ENCODE measurements around the gene PAIP1. TPM values are rescaled to one million over a fixed set of nuclear protein-coding genes. Genes with fewer than 3 reads are reported as not detected.
"Not testable (repeated sequence)": the region's sequence is repeated elsewhere in the genome, so short reads cannot be mapped to it uniquely, and the experiment has no call there.

Gene PAIP1, protein sequence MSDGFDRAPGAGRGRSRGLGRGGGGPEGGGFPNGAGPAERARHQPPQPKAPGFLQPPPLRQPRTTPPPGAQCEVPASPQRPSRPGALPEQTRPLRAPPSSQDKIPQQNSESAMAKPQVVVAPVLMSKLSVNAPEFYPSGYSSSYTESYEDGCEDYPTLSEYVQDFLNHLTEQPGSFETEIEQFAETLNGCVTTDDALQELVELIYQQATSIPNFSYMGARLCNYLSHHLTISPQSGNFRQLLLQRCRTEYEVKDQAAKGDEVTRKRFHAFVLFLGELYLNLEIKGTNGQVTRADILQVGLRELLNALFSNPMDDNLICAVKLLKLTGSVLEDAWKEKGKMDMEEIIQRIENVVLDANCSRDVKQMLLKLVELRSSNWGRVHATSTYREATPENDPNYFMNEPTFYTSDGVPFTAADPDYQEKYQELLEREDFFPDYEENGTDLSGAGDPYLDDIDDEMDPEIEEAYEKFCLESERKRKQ
- total RNA-seq, result 216 TPM

- DNase-seq, result peak; percentile 86
Measured at GRCh38 chr5:43556857-43557542, at the start of gene PAIP1. TSS of gene PAIP1 (minus strand) at chr5:43557077. CDS start at chr5:43556846, 231 bp downstream.

DNA sequence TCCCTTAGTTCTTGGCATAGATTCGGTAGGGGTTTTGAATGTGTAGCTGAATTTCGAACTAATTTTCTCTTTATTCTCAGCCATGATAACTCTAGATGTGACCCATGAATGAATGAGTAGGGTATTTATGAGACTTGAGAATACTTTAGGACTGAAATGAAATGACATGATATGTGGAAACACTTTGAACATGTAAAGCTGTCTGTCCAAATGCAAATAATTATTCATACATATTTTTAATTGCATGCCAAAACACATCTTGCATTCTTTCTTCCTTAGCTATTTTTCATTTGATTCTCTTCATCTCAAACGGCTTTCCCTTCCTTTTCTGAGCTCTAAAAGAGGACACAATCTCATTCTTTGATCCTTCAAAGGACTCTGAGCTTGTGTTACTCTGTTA is 49.5 kb upstream of the PAIP1 start:
- DNase-seq, result no peak

DNA sequence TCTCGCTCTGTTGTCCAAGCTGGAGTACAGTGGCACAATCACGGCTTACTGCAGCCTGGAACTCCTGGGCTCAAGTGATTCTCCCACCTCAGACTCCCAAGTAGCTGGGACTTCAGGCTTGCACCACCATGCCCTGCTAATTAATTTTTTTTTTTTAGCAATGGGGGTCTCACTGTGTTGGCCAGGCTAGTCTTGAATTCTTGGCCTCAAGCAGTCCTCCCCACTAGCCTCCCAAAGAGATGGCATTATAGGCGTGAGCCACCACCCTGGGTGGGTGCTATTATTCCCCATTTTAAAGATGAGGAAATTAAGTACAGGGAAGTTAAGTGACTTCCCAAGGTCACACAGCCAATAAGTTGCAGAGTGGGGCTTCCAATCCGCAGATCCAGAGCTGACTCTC is 47.8 kb upstream of the PAIP1 start:
- no peak for DNase-seq

- DNase-seq, result peak; percentile 71
Measured at GRCh38 chr5:43603344-43604217, 46.7 kb upstream of the PAIP1 start.

DNA sequence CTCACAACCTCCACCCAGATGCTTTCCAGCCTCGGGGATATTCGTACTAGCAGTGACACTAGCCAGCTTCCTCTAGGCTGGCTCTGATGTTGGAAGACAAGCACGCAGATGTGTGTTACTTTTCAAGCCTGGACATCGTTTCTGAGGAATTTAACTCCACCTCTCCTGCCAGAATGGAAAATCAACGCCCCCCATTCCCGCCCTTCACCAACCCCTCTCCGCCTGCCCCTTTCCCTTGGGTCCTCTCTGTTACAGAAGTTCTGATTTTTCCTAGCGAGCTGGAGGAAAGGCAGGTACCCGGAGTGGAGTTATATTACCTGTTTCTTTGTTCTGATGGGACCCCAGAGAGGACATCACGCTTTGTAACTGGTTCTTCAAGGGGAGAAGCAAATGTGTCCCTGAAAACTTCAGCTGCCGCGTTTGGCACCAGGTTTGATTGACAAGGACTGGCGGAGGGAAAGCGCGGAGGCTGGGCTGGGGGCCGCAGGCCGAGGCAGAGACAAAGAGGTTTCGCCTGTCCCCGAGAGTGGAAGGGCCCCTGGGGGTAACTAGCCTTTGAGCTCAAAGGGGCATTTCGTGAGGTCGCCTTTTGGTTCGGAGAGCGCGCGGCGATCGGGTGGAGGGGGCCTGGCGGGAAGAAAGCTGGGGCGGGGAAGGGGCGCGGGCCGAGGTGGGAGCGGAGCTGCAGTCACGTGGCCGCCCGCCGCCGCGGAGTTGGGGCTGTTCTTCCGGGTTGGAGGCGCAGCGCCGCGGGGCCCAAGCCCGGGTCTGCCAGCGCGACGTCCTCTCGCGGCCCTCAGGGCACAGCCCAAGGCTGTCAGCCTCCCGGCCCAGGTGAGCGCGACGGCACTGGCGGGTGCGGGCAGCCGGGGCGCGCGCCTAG is 45.8 kb upstream of the PAIP1 start, which contains the start of gene NNT:
TSS of gene NNT (plus strand) at position 720 of the 883 bp plus-strand sequence. CDS start 6,016 bp downstream, outside the sequence.
- DNase-seq, result peak; percentile 68

DNA sequence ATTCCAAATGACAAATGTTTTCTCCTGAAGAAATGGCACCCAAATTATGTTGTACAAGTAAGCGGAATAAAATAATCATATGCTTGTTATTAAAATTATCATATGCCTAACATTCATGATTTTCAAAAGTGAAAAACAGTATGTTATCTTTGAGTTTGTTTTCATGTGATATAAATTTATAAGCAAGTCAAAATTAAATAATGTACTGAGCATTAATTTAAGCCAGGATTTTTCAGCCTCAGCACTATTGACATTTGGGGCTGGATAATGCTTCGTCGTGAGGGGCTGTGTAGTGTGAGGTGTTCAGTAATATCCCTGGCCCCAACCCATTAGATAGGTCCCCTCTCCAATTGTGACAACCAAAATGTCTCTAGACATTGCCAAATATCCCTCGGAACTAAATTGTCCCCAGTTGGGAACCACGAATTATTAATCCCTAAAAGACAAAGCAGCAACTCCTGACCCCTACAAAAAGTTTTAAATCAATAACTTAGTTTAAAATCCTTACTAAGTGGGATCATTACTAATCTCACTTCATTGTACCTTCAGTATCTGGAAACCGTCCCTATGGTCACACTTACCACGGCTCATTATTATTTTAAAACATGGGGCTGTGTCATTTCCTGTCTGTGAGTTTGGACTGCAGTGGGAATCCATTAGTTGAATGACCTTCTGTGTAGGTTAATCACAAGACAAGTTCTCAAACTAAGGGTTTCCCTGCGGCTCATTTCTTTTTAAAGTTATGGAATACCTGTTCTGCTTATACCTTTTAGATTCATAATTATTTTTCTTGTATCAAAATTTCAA is 44.8 kb upstream of the PAIP1 start:
- no peak for DNase-seq

DNA sequence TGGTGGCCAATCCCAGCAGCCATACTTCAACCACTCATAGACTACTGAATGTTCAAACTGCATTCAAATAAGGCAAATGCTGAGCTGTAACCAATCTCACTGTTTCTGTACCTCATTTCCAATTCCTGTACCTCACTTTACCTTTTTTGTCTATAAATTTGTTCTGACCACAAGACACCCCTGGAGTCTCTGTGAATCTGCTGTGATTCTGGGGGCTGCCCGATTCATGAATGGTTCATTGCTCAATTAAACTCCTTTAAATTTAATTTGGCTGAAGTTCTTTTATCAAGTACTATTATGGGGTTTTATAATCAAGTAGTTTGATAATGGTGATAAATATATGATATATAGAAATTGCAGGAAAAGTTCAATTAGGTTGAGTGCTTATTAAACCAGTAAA is 42.0 kb upstream of the PAIP1 start:
- not testable (repeated sequence) for DNase-seq

- DNase-seq, result no peak
Measured at GRCh38 chr5:43592363-43592762, 35.5 kb upstream of the PAIP1 start.

DNA sequence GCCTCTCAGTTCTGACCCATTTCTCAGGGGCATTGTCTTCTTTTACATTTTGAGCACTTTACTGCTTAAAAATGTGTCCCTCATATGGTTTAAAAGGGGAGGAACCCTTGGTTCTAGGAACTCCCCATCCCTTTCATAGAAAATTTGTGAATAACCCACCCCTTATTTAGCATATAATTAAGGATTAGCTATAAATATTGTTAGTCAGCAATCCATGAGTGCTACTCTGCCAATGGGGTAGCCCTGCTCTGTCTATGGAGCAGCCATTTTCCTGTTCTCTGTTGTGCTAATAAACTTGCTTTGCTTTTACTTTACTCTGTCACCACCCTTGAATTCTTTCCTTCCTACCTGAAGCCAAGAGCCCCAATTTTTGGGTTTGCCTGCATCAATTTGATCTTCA is 33.8 kb upstream of the PAIP1 start:
- no peak for DNase-seq

- no peak for DNase-seq
Measured at GRCh38 chr5:43589310-43589709, 32.4 kb upstream of the PAIP1 start.

DNA sequence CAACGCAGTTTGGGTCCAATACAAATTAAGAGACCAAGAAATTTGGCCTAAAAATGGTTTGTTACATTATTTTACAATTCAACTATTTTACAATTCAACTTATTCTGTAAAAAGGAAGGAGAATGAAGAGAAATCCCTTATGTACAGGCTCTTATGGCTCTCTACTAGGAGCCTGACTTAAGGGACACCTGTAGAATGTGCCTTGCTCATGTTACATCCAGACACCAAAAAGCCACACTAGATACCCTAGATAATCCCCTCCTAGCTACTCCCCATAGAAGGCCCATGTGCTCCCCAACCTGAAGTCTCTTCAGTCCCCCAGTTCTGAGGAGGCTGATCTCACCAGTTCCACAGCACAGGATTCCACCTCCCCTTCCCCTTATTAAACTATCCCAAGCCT is 32.0 kb upstream of the PAIP1 start:
- DNase-seq, result no peak

- DNase-seq, result no peak
Measured at GRCh38 chr5:43584166-43584699, 27.4 kb upstream of the PAIP1 start.

- no peak for DNase-seq
Measured at GRCh38 chr5:43583724-43584123, 26.8 kb upstream of the PAIP1 start.

GRCh38 chr5:43582082-43583005 is 25.5 kb upstream of the PAIP1 start:
- no peak for DNase-seq

GRCh38 chr5:43581398-43581797 is 24.5 kb upstream of the PAIP1 start:
- DNase-seq, result no peak

DNA sequence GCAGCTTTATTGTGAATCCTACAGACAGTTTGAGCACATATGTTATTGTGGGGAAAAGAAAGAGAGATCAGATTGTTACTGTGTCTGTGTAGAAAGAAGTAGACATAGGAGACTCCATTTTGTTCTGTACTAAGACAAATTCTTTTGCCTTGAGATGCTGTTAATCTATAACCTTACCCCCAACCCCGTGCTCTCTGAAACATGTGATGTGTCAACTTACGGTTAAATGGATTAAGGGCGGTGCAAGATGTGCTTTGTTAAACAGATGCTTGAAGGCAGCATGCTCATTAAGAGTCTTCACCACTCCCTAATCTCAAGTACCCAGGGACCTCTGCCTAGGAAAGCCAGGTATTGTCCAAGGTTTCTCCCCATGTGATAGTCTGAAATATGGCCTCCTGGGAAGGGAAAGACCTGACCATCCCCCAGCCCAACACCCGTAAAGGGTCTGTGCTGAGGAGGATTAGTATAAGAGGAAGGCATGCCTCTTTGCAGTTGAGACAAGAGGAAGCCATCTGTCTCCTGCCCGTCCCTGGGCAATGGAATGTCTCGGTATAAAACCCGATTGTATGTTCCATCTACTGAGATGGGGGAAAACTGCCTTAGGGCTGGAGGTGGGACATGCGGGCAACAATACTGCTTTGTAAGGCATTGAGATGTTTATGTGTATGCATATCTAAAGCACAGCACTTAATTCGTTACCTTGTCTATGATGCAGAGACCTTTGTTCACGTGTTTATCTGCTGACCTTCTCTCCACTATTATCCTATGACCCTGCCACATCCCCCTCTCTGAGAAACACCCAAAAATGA is 23.7 kb upstream of the PAIP1 start:
- not testable (repeated sequence) for DNase-seq

DNA sequence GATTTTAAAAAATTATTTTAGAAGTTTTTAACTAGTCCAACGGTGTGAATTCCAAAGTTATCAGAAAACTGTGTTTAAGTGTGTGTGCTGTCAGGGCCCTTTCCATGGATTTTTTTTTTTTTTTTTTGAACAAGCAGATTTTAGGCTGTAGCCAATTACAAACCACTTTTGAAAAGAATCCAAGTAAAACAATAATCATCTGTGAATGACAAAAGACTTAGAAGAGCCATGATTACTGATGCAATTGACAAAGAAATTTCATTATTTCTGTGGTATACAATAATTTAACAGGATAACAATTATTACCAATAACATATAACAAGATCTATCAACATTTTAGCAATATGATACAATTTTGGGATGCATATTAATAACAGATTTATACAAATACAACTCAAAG is 16.2 kb upstream of the PAIP1 start:
- no peak for DNase-seq

- no peak for DNase-seq
Measured at GRCh38 chr5:43572357-43572756, 15.5 kb upstream of the PAIP1 start.

All from occipital lobe (tissue), 2 donors.